Neural crest cell (in vitro differentiated cells): ENCODE measurements around the gene DND1. TPM values are rescaled to one million over a fixed set of nuclear protein-coding genes. Genes with fewer than 3 reads are reported as not detected.

Source experiments
- DNase-seq: peaks from one replicate; pipeline ENCODE4 v3.0.0; 2021; ENCODE audit warnings: low read depth, mixed read lengths, low spot score
- H3K27ac Mint-ChIP-seq: one replicate; pipeline ENCODE4 v1.8.0; 2021; ENCODE audit warnings: mild to moderate bottlenecking, mixed read lengths; ENCODE audit not compliant: unreplicated experiment
- H3K27me3 Mint-ChIP-seq: 2 replicates; pipeline ENCODE4 v1.8.0; 2021; ENCODE audit warnings: low read depth, mild to moderate bottlenecking, mixed read lengths
- H3K36me3 Mint-ChIP-seq: 2 replicates; pipeline ENCODE4 v1.8.0; 2021; ENCODE audit warnings: low read depth, mild to moderate bottlenecking, mixed read lengths
- H3K4me1 Mint-ChIP-seq: 2 replicates; pipeline ENCODE4 v1.8.0; 2021; ENCODE audit warnings: mixed read lengths
- H3K4me3 Mint-ChIP-seq: one replicate; pipeline ENCODE4 v1.8.0; 2021; ENCODE audit warnings: mild to moderate bottlenecking, mixed read lengths
- H3K9me3 Mint-ChIP-seq: 2 replicates; pipeline ENCODE4 v1.8.0; 2021; ENCODE audit warnings: mixed read lengths
- total RNA-seq: library from RNA; stranded (reverse); gene quantifications from 2 replicates; pipeline ENCODE4 v1.2.1, GENCODE V29; 2021
- TF ChIP-seq, protein P1 (sequence below): fragments of 200-600 bp; sonication (generic); conservative IDR thresholded peaks from 2 replicates; pipeline ENCODE4 v1.5.0; 2021; ENCODE audit warnings: antibody characterized with exemption, mild to moderate bottlenecking

The DND1 gene
- total RNA-seq, 1 donor from 2014 or later, result 4.6 TPM

DNA sequence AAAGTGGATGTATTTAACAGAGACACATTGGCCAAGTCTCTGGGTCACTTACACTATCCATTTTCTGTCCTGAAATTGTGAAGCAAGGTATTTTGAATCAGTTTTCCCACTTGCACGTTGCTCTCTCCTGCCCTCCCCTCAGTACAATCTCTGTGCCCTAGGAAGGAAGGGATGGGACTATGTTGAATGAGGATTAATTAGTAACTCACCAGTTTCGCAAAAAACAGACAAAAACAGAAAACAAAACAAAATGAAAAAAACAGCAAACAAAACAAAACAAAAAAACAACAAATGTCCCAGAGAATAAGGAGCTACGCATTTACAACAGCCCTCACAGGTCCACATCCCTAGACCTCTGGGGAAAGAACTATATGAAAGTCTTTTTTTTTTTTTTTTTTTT lies 39.3 kb downstream of the DND1 start:
- no peak for DNase-seq
- H3K4me1 Mint-ChIP-seq, result peaks cover 9% of the 10 kb centered on the region
- TF ChIP-seq, protein P1, sequence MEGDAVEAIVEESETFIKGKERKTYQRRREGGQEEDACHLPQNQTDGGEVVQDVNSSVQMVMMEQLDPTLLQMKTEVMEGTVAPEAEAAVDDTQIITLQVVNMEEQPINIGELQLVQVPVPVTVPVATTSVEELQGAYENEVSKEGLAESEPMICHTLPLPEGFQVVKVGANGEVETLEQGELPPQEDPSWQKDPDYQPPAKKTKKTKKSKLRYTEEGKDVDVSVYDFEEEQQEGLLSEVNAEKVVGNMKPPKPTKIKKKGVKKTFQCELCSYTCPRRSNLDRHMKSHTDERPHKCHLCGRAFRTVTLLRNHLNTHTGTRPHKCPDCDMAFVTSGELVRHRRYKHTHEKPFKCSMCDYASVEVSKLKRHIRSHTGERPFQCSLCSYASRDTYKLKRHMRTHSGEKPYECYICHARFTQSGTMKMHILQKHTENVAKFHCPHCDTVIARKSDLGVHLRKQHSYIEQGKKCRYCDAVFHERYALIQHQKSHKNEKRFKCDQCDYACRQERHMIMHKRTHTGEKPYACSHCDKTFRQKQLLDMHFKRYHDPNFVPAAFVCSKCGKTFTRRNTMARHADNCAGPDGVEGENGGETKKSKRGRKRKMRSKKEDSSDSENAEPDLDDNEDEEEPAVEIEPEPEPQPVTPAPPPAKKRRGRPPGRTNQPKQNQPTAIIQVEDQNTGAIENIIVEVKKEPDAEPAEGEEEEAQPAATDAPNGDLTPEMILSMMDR, result no peak
- H3K4me3 Mint-ChIP-seq, result no peak overlapping the region
- peaks cover 13% of the 10 kb centered on the region for H3K36me3 Mint-ChIP-seq
- no peak overlapping the region for H3K27ac Mint-ChIP-seq
- H3K9me3 Mint-ChIP-seq, result peaks cover 3% of the 10 kb centered on the region
- no peaks in the 10 kb centered on the region for H3K27me3 Mint-ChIP-seq

DNA sequence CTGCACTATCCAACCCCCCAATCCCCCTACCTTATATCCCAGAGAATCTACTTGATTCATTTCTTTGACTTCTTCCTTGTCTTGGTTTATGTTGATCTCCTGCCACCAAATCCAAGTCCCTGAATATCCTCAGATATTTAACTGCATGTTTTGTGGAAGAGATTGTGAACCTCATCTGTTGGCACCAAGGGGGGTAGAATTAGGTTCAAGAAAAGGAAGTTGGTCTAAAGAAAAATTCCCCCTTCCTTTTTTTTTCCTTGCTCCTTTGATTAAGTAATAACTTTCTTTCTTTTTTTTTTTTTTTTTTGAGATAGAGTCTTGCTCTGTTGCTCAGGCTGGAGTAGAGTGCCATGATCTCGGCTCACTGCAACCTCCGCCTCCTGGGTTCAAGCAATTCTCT lies 39.9 kb downstream of the DND1 start:
- Mint-ChIP-seq H3K4me3 (no peak overlapping the region), H3K27me3 (no peaks in the 10 kb centered on the region), H3K36me3 (peaks cover 11% of the 10 kb centered on the region), H3K9me3 (no peaks in the 10 kb centered on the region), H3K27ac (no peak overlapping the region), H3K4me1 (peaks cover 4% of the 10 kb centered on the region)
- no peak for DNase-seq
- TF ChIP-seq, protein P1, result no peak

DNA sequence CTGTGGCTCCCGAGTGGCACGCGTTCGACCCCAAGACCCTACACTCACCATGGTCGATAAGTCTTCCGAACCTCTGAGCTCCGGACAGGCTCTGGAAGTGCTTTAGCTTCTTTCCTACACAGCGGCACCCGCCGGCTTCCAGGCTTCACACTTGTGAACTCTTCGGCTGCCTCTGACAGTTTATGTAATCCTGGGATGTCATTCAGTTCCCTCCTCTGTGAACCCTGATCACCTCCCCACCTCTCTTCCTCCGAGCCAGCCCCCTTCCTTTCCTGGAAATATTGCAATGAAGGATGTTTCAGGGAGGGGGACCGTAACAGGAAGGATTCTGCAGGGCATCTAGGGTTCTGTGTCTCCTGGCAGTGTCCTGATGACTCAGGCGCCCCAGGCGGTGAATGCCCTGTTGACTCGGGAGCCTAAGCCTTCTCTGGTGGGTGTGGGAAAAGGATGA lies 40.3 kb downstream of the DND1 start, which contains the start of gene CD14:
Gene CD14 (minus strand): TSS at position 155 of the 451 bp plus-strand sequence. CDS start 104 bp downstream, at position 51.
- TF ChIP-seq, protein P1, result no peak
- Mint-ChIP-seq H3K4me1 (peaks cover under 1% of the 10 kb centered on the region), H3K27ac (no peak within 1 kb of the TSS), H3K4me3 (no peak within 1 kb of the TSS), H3K36me3 (peaks cover 13% of the 10 kb centered on the region), H3K27me3 (no peaks in the 10 kb centered on the region), H3K9me3 (peaks cover 2% of the 10 kb centered on the region)
- DNase-seq, result no peak

DNA sequence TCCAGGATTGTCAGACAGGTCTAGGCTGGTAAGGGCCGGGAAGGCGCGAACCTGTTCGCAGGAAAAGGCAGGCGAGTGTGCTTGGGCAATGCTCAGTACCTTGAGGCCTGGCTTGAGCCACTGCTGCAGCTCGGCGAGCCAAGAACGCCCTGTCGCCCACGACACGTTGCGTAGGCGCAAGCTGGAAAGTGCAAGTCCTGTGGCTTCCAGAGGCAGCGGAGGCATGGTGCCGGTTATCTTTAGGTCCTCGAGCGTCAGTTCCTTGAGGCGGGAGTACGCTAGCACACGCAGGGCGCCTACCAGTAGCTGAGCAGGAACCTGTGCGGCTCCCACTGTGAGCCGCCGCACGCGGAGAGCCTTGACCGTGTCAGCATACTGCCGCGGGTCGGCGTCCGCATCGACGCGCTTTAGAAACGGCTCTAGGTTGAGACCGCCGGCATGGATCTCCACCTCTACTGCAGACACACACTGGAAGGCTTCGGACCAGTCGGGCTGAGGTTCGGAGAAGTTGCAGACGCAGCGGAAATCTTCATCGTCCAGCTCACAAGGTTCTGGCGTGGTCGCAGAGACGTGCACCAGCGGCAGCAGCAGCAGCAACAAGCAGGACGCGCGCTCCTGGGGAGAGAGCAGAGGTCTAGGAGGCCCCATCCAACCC lies 40.9 kb downstream of the DND1 start:
- no peaks in the 10 kb centered on the region for H3K27me3 Mint-ChIP-seq
- peaks cover 3% of the 10 kb centered on the region for H3K9me3 Mint-ChIP-seq
- no peak overlapping the region for H3K27ac Mint-ChIP-seq
- no peak for DNase-seq
- TF ChIP-seq, protein P1, result no peak
- H3K4me3 Mint-ChIP-seq, result no peak overlapping the region
- peaks cover 14% of the 10 kb centered on the region for H3K36me3 Mint-ChIP-seq
- H3K4me1 Mint-ChIP-seq, result no peaks in the 10 kb centered on the region

DNA sequence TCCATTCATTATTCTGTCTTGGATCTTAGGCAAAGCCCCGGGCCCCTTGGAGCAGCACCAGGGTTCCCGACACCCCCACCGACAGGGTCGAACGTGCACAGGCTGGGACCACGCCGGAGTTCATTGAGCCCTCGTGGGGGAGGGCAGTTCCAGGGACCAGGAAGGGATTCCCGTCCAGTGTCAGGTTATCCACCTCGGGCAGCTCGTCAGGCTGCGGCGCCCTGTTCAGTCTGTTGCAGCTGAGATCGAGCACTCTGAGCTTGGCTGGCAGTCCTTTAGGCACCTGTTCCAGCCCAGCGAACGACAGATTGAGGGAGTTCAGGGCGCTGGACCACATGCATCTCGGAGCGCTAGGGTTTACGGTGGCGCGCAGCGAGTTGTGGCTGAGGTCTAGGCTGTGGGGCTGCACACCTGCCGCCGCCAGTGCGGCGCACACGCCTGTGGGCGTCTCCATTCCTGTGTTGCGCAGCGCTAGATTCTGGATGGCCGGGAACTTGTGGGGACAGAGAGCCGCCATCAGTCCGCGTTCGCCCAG lies 41.5 kb downstream of the DND1 start:
- no peak for DNase-seq
- Mint-ChIP-seq H3K36me3 (peaks cover 17% of the 10 kb centered on the region), H3K9me3 (peaks cover 5% of the 10 kb centered on the region), H3K27me3 (no peaks in the 10 kb centered on the region), H3K27ac (no peak overlapping the region), H3K4me3 (no peak overlapping the region), H3K4me1 (no peaks in the 10 kb centered on the region)
- TF ChIP-seq, protein P1, result no peak
